Activated CD4-positive, alpha-beta T cell treated with anti-CD3 and anti-CD28 coated beads, Interleukin-10, Interleukin-2, amounts not matched to agents 100 ng/mL and 50 ng/mL, durations not matched to agents 16 hours and 8 hours (primary cell): Measurements from ENCODE around the gene ZNRD2.

Experiments used
- DNase-seq: peaks from one replicate; pipeline ENCODE4 v3.0.0-alpha.2; 2020

Gene ZNRD2

DNA sequence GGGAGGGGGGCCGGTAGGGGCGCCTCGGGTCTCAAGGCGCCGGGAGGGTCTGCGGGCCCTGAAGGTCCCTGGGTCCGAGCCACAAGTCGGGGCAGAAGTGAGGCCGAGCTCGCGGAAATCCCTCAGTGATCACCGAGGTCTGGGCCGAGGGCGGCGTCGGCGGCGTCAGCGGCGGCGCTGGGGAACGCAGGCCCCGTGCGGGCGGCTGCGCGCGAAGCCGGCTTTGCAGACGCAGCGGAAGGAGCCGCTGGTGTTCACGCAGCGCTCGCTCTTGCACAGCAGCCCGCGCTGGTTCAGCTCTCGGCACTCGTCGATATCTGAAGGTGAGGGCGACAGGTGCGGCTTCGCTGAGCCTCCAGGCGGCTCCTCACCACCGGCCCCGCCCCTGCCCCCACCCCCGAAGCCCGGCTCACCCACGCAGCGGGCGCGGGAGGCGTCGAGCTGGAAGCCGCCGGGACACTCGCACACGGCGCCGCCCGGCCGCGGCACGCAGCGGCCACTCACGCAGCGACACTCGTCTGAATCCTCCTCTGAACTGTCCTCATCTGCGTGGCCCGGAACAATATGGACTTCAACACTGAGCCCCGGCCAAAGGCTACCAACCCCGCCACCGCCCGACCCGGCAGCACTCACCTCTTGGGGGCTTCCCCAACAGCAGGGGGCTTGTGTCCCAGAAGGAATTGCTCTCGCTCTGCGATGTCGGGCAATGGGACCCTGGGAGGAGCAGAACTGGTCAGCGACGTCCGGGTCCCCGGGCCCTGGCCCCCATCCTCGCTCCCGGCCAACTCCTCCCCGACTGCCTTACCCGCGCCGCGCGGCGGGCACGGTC lies 31.1 kb upstream of the ZNRD2 start:
- no peak for DNase-seq

DNA sequence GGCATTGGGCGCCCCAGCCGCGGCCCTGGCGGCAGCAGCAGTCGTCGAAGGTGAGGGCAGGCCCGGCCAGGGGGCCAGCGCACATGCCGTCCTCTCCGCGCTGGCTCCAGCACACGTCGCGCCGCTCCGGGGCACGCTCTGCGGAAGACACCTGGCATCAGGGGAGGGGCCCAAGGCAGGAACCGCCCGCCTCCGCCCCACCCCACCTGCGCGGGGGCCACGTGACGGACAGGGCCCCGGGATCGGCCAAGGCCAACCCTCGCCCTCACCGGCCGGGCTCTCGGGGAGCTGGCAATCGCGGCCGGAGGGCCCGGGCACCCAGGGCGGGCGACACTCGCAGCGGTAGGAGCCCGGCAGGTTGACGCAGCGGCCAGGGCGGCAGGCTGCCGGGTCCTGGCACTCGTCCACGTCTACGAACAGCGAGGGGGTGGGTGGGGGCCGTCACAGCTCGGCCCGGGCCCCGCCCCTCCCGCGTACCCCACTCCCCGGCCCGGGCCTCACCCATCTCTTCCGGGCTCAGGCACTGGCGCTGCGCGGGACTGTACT lies 30.5 kb upstream of the ZNRD2 start:
- DNase-seq: no peak

DNA sequence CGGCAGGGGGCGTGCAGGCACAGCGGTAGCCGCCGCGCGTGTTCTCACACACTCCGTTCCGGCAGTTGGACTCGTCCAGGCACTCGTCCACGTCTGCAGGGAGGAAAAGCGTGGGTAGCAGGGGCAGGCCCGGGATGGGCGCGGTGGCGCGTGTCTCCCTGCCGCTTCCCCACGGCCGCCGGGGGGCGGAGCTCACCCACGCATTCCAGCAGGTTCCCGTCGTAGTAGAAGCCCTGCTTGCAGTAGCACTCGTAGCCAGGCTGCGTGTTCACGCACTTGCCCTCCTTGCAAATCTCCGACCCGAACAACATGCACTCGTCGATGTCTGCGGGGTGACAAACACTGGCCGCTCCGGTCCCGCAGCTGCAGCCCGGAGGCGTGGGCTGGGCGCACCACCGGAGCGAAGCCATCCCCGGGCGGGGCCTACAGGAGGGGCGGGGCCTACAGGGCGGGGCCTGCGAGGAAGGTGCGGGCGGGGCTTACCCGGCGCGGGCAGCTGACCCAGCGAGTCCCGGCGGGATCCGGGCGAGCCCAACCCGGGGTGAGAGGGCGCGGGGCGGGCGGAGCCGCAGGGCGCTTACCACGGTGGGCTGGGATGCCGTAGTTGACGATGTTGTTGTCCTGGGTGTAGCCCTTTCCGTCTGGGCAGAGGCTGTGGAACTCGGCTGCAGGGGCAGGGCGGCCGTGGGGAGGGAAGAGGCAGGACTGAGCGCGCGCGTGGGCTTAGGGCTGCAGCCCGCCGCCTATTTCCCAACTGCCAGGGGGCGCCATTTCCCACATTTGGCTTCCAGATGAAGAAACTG lies 29.8 kb upstream of the ZNRD2 start:
- peak; percentile 94 for DNase-seq

DNA sequence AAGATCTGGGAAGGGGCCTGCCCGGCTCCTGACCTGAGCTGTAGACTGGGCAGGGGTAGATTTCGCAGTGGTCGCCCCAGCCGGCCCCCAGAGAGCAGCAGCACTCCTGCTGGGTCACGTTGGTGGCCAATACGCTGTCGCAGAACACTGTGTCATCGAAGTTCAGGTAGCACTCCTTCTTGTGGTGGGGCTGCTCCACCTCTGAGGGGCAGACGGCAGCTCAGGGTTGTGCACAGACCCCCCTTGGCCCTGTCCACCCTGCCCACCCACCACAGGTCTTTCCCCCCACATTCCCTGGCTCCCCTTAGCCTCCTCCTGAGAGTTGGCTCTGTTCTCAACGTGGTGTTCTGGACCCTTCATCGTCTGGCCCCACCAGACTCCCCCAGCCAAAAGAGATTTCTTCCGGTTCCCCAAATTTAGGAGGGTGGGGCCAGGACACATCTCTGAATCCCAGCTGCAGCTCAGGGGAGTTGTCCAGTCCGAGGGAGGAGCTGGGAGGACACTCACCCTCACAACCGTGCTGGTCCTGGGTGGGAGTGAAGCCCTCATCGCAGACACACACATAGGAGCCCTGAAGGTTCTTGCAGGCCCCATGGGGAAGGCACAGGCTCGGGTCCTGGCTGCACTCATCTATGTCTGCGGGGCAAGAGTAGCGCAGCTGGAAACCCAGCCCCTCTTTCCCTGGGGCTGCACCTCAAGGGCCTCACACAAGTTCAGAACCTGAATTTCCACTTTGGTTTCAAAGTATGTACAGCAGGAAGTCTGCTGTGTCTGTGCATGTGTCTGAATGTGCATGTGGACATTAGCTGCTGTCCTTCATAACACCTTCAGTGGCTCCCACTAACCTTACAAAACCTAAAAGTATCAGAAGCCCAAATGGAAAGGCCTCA lies 28.9 kb upstream of the ZNRD2 start:
- DNase-seq: no peak

DNA sequence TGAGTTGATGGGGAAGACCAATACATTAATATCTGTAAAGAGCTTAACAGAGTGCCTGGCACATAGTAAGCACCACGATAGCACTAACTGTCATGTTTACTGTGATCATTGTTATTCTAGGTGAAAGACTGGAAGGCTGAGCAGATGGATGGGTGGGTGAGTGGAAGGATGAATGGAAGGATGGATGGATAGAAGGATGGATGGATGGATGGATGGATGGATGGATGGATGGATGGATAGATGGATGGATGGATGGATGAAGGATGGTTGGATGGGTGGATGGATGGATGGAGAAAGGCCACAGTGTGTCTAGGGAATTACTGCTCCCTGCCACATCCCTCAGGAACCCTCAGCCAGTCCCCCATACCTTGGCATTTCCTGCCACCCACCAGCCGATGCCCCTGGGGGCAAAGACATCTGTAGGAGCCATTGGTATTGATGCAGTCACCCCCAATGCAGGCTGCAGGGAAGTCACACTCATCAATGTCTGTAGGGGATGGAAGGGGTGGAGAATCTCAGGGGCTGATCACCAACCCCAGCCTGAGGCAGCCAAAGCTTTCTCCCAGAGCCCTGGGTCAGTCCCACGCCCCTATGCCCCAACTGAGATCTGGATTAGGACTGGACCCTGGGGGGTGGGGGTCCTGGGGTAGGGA lies 27.4 kb upstream of the ZNRD2 start:
- DNase-seq: no peak

DNA sequence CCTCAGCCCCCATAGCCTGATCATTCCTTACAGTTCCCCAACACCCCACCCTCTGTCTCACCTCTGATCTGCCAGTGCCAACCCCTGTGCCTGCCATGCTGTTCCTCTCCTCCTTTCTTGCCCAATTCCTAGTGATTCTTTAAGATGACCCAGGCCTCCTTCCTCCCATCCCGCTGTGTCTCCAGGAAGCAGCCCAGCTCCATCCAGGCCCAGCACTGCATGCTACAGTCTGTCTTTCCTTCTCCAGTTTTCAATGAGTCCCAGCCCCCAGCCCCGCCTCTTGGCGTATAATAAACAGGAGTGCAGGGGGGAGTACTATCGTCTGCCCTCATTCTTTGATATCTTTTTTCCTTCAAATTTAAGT lies 24.4 kb upstream of the ZNRD2 start:
- DNase-seq: no peak

DNA sequence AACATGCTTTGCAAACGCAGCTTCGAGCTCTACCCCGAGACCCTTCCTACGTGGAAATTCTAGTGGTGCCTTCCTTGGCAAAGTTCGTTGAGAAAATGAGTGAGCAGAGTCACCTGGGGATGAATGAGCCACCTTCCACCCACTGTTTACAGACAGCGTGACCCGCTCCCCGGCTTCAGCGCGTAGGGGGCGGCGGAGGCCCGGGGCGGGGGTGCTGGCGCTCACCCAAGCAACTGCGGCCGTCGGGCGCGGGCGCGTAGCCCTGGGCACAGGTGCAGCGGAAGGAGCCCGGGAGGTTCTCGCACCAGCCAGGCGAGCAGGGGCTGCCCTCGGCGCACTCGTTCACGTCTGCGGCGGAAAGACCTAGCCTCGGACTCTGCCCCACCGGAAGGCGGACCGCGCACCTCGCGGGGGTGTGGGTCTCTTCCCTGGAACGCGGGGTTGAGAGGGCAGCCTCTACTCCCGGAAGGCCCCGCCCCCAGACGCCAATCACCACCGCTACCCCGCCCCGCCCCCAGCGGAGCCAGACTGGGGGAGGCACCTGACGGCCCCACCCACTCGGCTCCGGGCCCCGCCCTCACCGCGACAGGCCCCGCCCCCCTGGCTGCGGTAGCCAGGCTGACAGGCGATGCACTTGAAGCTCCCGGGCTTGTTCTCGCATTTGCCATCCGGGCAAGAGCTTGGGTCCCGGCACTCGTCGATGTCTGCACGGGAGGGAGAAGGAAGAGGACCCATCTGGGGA lies 23.9 kb upstream of the ZNRD2 start:
- DNase-seq: peak; percentile 98

DNA sequence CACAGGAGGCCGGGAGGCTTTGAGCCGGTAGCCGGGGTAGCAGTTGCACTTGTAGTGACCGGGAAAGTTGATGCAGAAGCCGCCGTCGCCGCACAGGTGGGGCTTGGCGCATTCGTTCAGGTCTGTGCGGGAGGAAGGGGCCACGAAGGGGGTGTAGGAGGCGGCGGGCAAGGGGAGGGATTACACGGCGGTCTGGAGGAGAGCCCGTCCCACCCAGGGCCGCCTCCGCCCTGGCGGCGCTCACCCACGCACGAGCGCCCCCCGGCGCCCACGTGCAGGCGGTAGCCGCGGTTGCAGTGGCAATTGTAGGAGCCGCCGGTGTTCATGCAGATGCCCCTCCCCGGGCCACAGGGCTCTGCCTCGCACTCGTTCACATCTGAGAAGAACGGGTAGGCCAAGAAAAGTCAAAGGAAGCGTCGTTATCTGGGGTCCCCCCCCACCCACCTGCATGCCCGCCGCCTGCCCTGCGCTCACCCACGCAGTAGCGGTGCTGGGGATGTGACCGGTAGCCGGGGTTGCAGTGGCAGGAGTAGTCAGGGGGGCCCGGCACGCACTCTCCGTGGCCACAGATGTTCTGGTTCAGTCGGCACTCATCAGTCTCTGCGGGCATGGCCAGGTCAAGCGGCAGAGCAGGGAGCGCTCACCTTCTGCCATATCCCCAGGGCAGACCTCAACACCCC lies 22.7 kb upstream of the ZNRD2 start:
- DNase-seq: no peak

DNA sequence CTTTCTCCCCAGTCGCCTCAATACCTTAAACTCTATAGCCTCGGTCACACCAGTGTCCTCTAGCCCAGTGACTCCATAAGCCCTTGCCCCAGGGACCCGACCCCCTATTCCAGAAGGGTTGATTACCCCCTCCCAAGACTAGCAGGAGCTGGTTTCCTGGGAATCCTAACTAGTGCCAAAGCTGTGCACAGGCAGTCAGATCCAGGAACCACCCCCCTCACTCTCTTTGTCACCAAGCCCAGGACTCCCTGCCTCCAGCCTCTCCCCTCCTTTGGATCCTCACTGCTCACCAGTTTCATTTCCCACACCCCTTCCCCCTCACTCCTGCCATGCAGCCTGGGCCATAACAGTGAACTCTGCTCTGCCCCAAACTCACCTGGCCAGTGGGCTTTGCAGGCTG lies 21.9 kb upstream of the ZNRD2 start:
- no peak for DNase-seq

DNA sequence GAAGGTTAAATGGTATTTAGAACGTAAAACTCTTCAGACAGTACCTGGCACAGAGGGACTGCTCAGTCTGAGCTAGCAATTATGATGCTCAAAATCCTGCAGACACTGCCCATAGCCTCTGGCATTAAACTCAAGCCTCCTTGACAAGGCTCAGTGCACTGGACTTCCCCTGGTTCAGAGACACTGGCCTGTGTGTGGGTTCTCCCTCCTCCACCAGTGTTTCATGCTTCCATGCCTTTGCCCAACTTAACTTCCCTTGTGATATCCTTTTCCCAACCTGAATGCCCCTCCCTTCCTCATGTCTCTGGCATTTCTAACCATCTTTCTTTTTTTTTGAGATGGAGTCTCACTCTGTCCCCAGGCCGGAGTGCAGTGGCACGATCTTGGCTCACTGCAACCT lies 21.2 kb upstream of the ZNRD2 start:
- DNase-seq: no peak

DNA sequence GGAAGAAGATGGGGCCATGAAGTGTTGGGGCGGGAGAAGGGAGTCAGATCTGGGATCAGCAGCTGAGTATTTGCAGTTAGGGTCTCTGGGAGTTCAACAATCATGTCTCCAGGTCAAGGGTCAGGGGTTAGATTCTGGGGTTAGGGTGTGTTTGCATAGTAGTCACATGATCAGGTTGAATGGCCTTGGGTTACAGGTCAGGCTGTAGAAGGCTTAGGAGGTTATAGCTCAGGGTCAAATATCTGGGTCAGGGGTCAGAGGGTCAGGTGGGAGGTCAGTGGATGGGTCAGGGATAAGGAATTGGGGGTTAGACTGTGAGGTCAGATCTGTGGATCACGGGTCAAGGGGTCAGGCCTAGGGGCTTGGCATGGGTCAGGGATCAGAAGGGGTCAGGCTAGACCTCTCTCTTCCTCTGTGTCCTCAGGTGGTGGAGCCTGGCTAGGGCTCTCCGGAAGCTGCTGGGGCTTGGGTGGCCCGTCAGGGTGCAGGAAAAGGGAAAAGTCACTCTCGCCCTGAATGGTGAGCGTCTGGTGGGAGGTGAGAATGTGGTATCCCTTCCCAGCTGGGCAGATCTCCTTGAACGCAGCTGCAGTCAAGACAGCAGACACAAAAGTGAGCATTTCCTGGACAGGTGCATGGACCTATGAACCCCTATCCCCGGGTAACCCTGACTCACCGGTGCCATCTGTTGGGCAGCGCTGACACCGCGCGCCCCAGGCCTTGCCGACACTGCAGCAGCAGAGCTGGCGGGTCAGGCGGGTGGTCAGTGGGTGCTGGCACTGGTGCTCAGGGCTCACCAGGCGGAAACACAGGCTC lies 18.5 kb upstream of the ZNRD2 start:
- DNase-seq: peak; percentile 74

DNA sequence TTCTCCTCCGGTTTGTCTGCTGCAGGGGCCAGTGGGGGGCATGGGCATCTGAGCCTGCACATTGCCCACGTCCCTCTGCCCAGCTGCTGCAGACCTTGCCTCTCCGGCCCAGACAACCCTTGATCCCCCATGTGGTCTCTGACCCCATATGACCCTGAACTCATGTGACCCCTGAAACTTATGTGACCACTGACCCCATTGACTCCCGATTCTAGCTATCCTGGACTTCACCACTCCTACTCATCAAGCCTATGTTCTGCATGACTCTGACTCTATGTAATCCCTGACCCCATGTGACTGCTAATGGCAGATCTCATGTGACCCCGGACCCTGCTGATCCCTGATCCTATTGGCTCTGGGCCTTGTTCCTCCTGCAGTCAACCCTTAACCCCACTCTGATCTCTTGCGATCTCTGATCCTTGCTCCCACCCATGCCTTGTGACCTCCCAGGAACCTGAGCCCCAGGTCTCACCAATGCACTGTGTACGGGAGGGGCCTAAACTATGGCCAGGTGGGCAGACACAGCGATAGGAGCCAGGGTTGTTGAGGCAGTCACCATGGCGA lies 17.8 kb upstream of the ZNRD2 start:
- DNase-seq: no peak

DNA sequence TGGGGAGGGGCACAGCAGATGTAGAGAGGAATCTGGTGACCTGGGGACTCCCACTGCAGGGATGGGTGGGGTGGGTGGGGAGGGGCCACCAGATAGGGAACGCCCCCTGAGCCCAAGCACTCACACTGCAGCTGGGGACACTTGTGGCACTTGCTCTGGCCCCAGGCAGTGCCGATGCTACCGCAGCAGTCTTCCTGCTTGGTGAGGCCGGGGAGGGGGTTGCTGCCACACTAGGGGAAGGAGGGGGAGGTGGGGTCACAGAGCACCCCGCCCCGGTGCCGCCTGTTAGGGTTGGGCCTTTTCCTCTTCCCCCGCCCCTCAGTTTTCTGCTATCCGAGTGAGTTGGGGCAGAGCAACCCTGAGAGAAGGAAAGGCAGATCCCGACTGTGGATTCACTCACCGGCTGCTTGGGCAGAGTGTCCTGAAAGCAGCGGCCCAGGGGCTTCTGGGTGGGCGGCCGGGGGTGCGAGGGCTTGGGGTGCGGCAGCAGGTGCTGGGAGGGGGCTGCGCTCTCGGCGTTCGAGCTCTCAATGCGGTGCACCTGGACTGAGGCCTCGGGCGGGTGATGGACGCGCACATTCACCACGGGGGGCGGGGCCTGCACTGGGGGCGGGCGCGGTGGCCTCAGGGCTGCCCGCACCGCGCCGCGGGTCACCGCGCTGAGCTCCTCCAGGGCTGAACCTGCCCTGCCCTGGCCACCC lies 16.8 kb upstream of the ZNRD2 start:
- peak; percentile 76 for DNase-seq

DNA sequence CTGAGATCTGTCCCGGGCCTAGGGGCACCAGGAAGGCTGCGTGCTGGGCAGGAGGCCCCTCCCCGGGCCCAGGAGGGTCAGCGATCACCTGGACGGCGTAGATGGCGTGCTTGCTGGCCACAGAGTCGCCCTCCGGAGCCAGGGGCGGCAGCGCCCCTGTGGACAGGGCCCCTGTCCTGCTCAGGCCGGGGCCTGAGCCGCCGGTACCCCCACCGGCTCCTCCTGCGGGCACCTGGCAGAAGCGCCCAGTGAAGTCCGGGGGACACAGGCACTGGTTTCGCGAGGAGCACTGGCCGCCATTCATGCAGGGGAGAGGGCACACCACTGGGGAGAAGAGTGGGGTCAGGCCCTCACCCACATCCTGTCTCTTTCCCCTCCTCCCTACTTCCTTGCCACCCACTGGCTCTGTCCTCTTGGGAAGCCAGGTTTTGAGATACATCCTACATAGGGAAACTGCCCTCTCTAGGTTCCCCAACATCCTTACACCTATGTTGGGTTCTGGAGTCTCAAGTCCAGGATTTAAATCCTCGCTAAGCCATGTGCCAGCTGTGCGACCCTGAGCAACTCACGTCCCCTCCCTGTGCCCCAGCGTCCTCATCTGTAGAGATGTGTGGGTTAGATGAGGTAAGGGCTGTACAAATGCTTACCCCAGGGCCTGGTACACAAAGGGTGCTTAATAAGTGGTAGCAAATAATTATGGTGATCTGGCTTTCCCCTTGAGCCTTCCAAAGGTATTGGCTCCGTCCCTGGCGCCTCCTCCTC lies 16.0 kb upstream of the ZNRD2 start:
- DNase-seq: no peak

DNA sequence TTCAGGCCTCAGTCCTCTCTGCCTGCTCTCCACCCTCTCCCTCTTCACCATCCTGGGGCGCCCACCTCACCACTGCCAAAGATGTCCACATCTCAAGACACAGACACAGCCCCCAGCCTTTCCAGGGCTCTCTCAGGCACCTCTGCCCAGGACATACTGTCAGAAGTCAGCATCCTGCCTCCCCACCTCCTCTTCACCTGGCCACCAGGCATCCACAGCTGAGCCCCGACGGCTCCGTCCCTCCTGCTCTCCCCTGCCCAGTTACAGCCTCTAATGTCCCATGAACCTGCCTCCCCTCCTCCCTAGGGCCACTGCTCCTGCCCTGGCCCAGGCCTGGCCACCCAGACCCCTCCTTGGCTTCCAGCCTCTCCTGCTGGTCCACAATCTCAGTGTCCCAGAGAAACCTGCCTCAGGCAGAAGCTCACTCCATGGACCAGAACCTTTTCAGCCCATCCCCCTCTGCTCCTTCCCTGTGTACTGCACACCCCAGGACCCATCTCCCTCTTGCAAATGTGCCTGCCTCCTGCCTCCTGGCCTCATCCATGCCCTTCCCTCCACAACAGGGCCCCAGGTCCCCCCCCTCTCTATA lies 15.3 kb upstream of the ZNRD2 start:
- no peak for DNase-seq

DNA sequence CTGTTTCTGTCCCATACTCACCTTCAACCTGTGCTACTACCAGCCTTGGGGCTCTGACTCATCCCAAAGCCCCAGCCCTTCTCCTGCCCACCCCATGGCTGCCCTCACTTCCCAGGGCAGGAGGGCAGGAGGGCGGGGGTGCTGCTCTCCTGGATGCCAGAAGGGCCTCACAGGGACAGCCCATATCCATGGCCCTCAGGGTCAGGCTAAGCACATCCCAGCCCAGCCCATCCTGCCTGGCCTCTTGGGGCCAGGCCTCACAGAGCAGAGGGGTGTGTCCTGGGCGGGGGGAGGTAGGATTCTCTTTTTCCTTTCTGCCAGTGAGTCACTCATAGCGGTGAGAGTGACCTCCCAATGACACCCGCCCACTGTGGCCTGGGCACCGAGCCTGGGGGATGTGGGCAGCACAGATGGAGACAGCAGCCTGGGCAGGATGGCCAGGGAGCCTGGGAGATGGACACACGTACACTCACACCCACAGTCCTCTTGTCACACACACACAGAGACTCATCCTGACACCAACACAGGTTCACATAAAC lies 14.5 kb upstream of the ZNRD2 start:
- no peak for DNase-seq

DNA sequence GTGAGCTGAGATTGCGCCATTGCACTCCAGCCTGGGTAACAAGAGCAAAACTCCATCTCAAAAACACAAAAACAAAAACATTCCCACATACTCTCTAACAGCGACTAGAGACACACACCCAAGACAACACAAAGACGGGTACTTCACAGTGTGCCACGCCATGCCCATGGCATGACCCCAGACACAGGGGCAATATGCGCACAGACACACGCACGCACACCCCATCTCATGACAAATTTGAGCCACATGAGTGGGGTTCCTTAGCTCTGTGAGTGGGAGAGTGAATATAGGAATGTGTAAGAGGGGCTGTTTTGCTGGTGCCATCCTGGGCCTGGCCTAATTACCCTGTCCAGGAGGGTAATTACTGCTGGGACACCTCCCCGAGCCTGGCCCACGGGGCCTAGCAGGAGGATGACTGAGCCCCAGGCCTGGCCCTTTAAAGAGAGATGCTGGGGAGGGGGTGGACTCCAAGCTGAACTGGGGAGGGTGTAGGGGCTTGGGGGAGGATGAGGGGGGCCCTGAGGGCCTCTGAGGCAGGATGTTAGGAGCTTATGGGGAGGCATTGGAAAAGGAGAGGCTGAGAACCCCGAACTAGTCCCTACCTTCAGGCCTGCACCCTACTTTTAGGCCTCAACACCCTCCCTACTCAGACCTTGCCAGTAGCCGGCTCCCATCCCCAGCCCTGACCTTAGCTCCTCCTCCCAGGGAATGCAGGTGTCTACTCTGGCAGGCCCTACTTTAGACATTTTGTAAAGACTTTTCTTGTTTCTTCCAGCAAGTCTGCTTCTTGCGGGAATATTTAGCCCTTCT lies 13.6 kb upstream of the ZNRD2 start:
- no peak for DNase-seq
